Endodermal cell (in vitro differentiated cells): ENCODE results near the gene EIF5A2. TPM values are rescaled to one million over a fixed set of nuclear protein-coding genes. Genes with fewer than 3 reads are reported as not detected.
"Not testable (repeated sequence)": the region's sequence is repeated elsewhere in the genome, so short reads cannot be mapped to it uniquely, and the experiment has no call there.

Source experiments
- DNase-seq: peaks from one replicate; pipeline ENCODE4 v3.0.0-alpha.2; 2017
- H3K27ac ChIP-seq: 2 replicates; pipeline ENCODE4 v1.5.1; 2013; ENCODE audit warnings: mild to moderate bottlenecking, low read depth, low read length, moderate library complexity
- H3K27me3 ChIP-seq: 2 replicates; pipeline ENCODE4 v1.6.1; 2013; ENCODE audit warnings: mild to moderate bottlenecking, low read length, moderate library complexity; ENCODE audit not compliant: insufficient read depth, control insufficient read depth, poor library complexity, severe bottlenecking
- H3K36me3 ChIP-seq: 2 replicates; pipeline ENCODE4 v1.7.0; 2013; ENCODE audit warnings: mild to moderate bottlenecking, low read length, moderate library complexity; ENCODE audit not compliant: control insufficient read depth, insufficient read depth
- H3K4me1 ChIP-seq: one replicate; pipeline ENCODE4 v1.7.0; 2013; ENCODE audit warnings: low read length; ENCODE audit not compliant: control insufficient read depth, insufficient read depth
- H3K4me3 ChIP-seq: 2 replicates; pipeline ENCODE4 v1.5.1; 2013; ENCODE audit warnings: mild to moderate bottlenecking, low read length, moderate library complexity
- H3K9ac ChIP-seq: 2 replicates; pipeline ENCODE4 v1.6.1; 2013; ENCODE audit warnings: mild to moderate bottlenecking, low read length, moderate library complexity; ENCODE audit not compliant: poor library complexity, severe bottlenecking; ENCODE audit errors: extremely low read depth
- H3K9me3 ChIP-seq: 2 replicates; pipeline ENCODE4 v1.6.1; 2013; ENCODE audit warnings: mild to moderate bottlenecking, low read length, moderate library complexity; ENCODE audit not compliant: control insufficient read depth
- H3K27ac Mint-ChIP-seq: 2 replicates; pipeline ENCODE4 v1.8.0; 2020; ENCODE audit warnings: mixed read lengths
- H3K27me3 Mint-ChIP-seq: 2 replicates; pipeline ENCODE4 v1.8.0; 2021; ENCODE audit warnings: mild to moderate bottlenecking, mixed read lengths; ENCODE audit not compliant: insufficient read depth
- H3K36me3 Mint-ChIP-seq: 2 replicates; pipeline ENCODE4 v1.8.0; 2020; ENCODE audit warnings: low read depth, mixed read lengths
- H3K4me1 Mint-ChIP-seq: 2 replicates; pipeline ENCODE4 v1.8.0; 2020; ENCODE audit warnings: mixed read lengths
- H3K4me3 Mint-ChIP-seq: 2 replicates; pipeline ENCODE4 v1.8.0; 2020; ENCODE audit warnings: mild to moderate bottlenecking, moderate library complexity, mixed read lengths
- H3K9me3 Mint-ChIP-seq: 2 replicates; pipeline ENCODE4 v1.8.0; 2020; ENCODE audit warnings: mild to moderate bottlenecking, mixed read lengths
- CTCF ChIP-seq: fragments of 200-600 bp; sonication (generic); conservative IDR thresholded peaks from 2 replicates; pipeline ENCODE4 v1.5.0; 2021; ENCODE audit warnings: antibody characterized with exemption, mild to moderate bottlenecking
- WGBS, 2 experiments: methylation state at CpG; one replicate each; pipeline versions ENCODE4 v1.1.5 to v1.1.7; 2013; ENCODE audit warnings: missing lambda C conversion rate in 2 of 2, mixed read lengths in 1 of 2; ENCODE audit not compliant: insufficient coverage in 1 of 2, insufficient read length in 1 of 2; 5-methylcytosine and 5-hydroxymethylcytosine counted together
- total RNA-seq, 2 donors: library from RNA; stranded (reverse); fragmentation: NEBNext Ultra II Directional in 1 of 2; extraction: Animal tissue kit (Norgen Biotek cat#: 25700) in 1 of 2; gene quantifications; 2 replicates in 1 of 2; 3 replicates in 1 of 2; pipeline ENCODE4 v1.2.1, GENCODE V29; 2021

The EIF5A2 gene
- total RNA-seq, 2 donors from 2014 or later, result 8.4 to 12.4 TPM

GRCh38 chr3:170899455-170899854 is 9.0 kb downstream of the EIF5A2 start:
- peaks cover 46% of the 10 kb centered on the region for H3K36me3 Mint-ChIP-seq
- Histone ChIP-seq H3K27ac (no peak overlapping the region), H3K9ac (no peak overlapping the region), H3K36me3 (peaks cover 8% of the 10 kb centered on the region), H3K27me3 (no peaks in the 10 kb centered on the region), H3K4me1 (no peaks in the 10 kb centered on the region), H3K9me3 (peaks cover 20% of the 10 kb centered on the region), H3K4me3 (no peak overlapping the region)
- H3K27me3 Mint-ChIP-seq, result no peaks in the 10 kb centered on the region
- H3K4me3 Mint-ChIP-seq, result no peak overlapping the region
- H3K4me1 Mint-ChIP-seq, result no peaks in the 10 kb centered on the region
- H3K27ac Mint-ChIP-seq, result no peak overlapping the region
- WGBS, 2 experiments, result 88% methylated on average over 1 of the region's 1 CpG; no CpG with 5 or more reads in 1 of the 2 experiments
- peaks cover 20% of the 10 kb centered on the region for H3K9me3 Mint-ChIP-seq
- no peak for DNase-seq
- no peak for TF ChIP-seq CTCF

- no peak overlapping the region for H3K27ac ChIP-seq
- H3K27ac Mint-ChIP-seq, result no peak overlapping the region
- no peak overlapping the region for H3K4me3 Mint-ChIP-seq
- peaks cover 20% of the 10 kb centered on the region for H3K9me3 ChIP-seq
- H3K36me3 ChIP-seq, result peaks cover 8% of the 10 kb centered on the region
- H3K36me3 Mint-ChIP-seq, result peaks cover 47% of the 10 kb centered on the region
- WGBS, 2 experiments, result 93 to 100% methylated on average over 2 of the region's 2 CpGs
- H3K27me3 Mint-ChIP-seq, result no peaks in the 10 kb centered on the region
- H3K9ac ChIP-seq, result no peak overlapping the region
- no peak for TF ChIP-seq CTCF
- H3K4me1 Mint-ChIP-seq, result no peaks in the 10 kb centered on the region
- no peaks in the 10 kb centered on the region for H3K27me3 ChIP-seq
- no peak for DNase-seq
- peaks cover 20% of the 10 kb centered on the region for H3K9me3 Mint-ChIP-seq
- no peak overlapping the region for H3K4me3 ChIP-seq
- no peaks in the 10 kb centered on the region for H3K4me1 ChIP-seq
Measured at GRCh38 chr3:170897978-170898377, 10.5 kb downstream of the EIF5A2 start.

- peaks cover 44% of the 10 kb centered on the region for H3K36me3 Mint-ChIP-seq
- not testable (repeated sequence) for H3K4me1 ChIP-seq, H3K4me3 ChIP-seq, H3K4me1 Mint-ChIP-seq, H3K9ac ChIP-seq, H3K27ac Mint-ChIP-seq, H3K27me3 ChIP-seq, DNase-seq, H3K4me3 Mint-ChIP-seq, H3K27ac ChIP-seq, H3K27me3 Mint-ChIP-seq
- peaks cover 20% of the 10 kb centered on the region for H3K9me3 ChIP-seq
- peaks cover 14% of the 10 kb centered on the region for H3K36me3 ChIP-seq
- peaks cover 20% of the 10 kb centered on the region for H3K9me3 Mint-ChIP-seq
- 95% methylated on average over 1 of the region's 1 CpG; no CpG with 5 or more reads in 1 of the 2 experiments for WGBS, 2 experiments
Measured at GRCh38 chr3:170897199-170897598, 11.2 kb downstream of the EIF5A2 start.

GRCh38 chr3:170896781-170897180 is 11.7 kb downstream of the EIF5A2 start:
- Histone ChIP-seq H3K27ac (no peak overlapping the region), H3K36me3 (peaks cover 14% of the 10 kb centered on the region), H3K9ac (no peak overlapping the region), H3K4me1 (no peaks in the 10 kb centered on the region), H3K4me3 (no peak overlapping the region), H3K27me3 (no peaks in the 10 kb centered on the region), H3K9me3 (peaks cover 20% of the 10 kb centered on the region)
- H3K4me1 Mint-ChIP-seq, result no peaks in the 10 kb centered on the region
- H3K9me3 Mint-ChIP-seq, result peaks cover 20% of the 10 kb centered on the region
- H3K36me3 Mint-ChIP-seq, result peaks cover 42% of the 10 kb centered on the region
- no peaks in the 10 kb centered on the region for H3K27me3 Mint-ChIP-seq
- no peak for TF ChIP-seq CTCF
- no peak for DNase-seq
- H3K4me3 Mint-ChIP-seq, result no peak overlapping the region
- 90 to 100% methylated on average over 1 of the region's 1 CpG for WGBS, 2 experiments
- H3K27ac Mint-ChIP-seq, result no peak overlapping the region

- not testable (repeated sequence) for H3K4me1 Mint-ChIP-seq, DNase-seq, H3K4me3 Mint-ChIP-seq, H3K4me3 ChIP-seq, H3K27ac Mint-ChIP-seq, H3K27ac ChIP-seq, H3K9ac ChIP-seq, H3K4me1 ChIP-seq, H3K27me3 ChIP-seq, H3K27me3 Mint-ChIP-seq
- Mint-ChIP-seq H3K36me3 (peaks cover 42% of the 10 kb centered on the region), H3K9me3 (peaks cover 20% of the 10 kb centered on the region)
- 80 to 89% methylated on average over 2 to 6 of the region's 6 CpGs for WGBS, 2 experiments
- Histone ChIP-seq H3K9me3 (peaks cover 20% of the 10 kb centered on the region), H3K36me3 (peaks cover 14% of the 10 kb centered on the region)
Measured at GRCh38 chr3:170896333-170896732, 12.1 kb downstream of the EIF5A2 start.
